K562 (cell line): ENCODE measurements around the gene DLK1. TPM values are rescaled to one million over a fixed set of nuclear protein-coding genes. Genes with fewer than 3 reads are reported as not detected.
A peak's percentile ranks its signal among the peaks of the same experiment; 100 is the strongest.

Experiments
- ATAC-seq: fragments of 200-7000 bp; cut with Tn5 transposase; 3 replicates; pipeline ENCODE4 v1.9.1; 2020; ENCODE audit warnings: moderate library complexity
- BruUV-seq: library from RNA; stranded (reverse); fragments of 400-500 nt; replicated peaks from 2 replicates; lab custom pipeline; 2021; lab: Mats Ljungman, UMichigan
- CTCF ChIA-PET: fragments of 300-600 bp; formaldehyde crosslinking; extraction: SDS; loops from one replicate; lab custom pipeline; 2021; ENCODE audit warnings: low intra/inter-chr PET ratio; lab: Yijun Ruan, JAX
- POLR2A ChIA-PET: fragments of 300-600, 350-650 bp; sonication (Branson Sonifier 250); formaldehyde crosslinking; extraction: SDS; loops from one replicate; lab custom pipeline; 2021; ENCODE audit warnings: antibody characterized with exemption, inconsistent platforms; lab: Yijun Ruan, JAX
- DNase-seq, 4 experiments: peaks; one replicate each; pipeline versions ENCODE4 v3.0.0 to v3.0.0-alpha.2; 2011 to 2018; ENCODE audit warnings: low spot score in 3 of 4, mixed read lengths in 3 of 4; ENCODE audit errors: extremely low read depth in 1 of 4
- FAIRE-seq: peaks from 2 replicates; lab custom pipeline; 2011; peaks lifted over from hg19 to GRCh38; lab: Jason Lieb, UNC
- H2AFZ ChIP-seq: 2 replicates; pipeline ENCODE4 v1.6.0; 2011; ENCODE audit warnings: low read depth, low read length, control low read depth, inconsistent platforms
- H3K27ac ChIP-seq: fragments of 200-600 bp; 3 replicates; pipeline ENCODE4 v1.8.0; 2011; ENCODE audit warnings: low read depth, mild to moderate bottlenecking, control low read depth, inconsistent platforms, low read length, moderate library complexity, mixed read lengths; ENCODE audit errors: extremely low read depth
- H3K27me3 ChIP-seq, 2 experiments: fragments of 300-600 bp in 1 of 2; 2 replicates in 1 of 2; 3 replicates in 1 of 2; pipeline versions ENCODE4 v1.6.0 to v1.8.0; 2011; ENCODE audit warnings: inconsistent platforms in 2 of 2, low read length in 2 of 2, mild to moderate bottlenecking in 1 of 2, mixed read lengths in 1 of 2, moderate library complexity in 1 of 2; ENCODE audit not compliant: control insufficient read depth in 2 of 2, insufficient read depth in 2 of 2
- H3K36me3 ChIP-seq: fragments of 300-600 bp; 3 replicates; pipeline ENCODE4 v1.8.0; 2011; ENCODE audit warnings: mild to moderate bottlenecking, low read length, inconsistent platforms; ENCODE audit not compliant: control insufficient read depth, insufficient read depth
- H3K4me1 ChIP-seq, 2 experiments: fragments of 200-600 bp in 1 of 2; replicated peaks in 1 of 2; 2 replicates in 1 of 2; 3 replicates in 1 of 2; pipeline versions ENCODE4 v1.5.1 to v1.8.0; 2011; ENCODE audit warnings: inconsistent platforms in 2 of 2, low read length in 2 of 2, mild to moderate bottlenecking in 1 of 2, mixed read lengths in 1 of 2, moderate library complexity in 1 of 2; ENCODE audit not compliant: control insufficient read depth in 2 of 2, insufficient read depth in 2 of 2
- H3K4me2 ChIP-seq: 2 replicates; pipeline ENCODE4 v1.6.1; 2011; ENCODE audit warnings: low read length, control low read depth, inconsistent platforms, mixed read lengths; ENCODE audit not compliant: insufficient read depth
- H3K4me3 ChIP-seq: fragments of 200-600 bp; sonication (generic), shearing (Covaris generic); 2 replicates; pipeline ENCODE4 v1.5.1; 2016; ENCODE audit warnings: control low read depth, inconsistent platforms
- H3K79me2 ChIP-seq: fragments of 200-600 bp; 3 replicates; pipeline ENCODE4 v1.8.0; 2011; ENCODE audit warnings: low read length, inconsistent platforms; ENCODE audit not compliant: control insufficient read depth, insufficient read depth
- H3K9ac ChIP-seq, 2 experiments: 2 replicates each; pipeline versions ENCODE4 v1.6.0 to v1.6.1; 2011; ENCODE audit warnings: low read depth in 2 of 2, low read length in 2 of 2, control low read depth in 1 of 2, inconsistent platforms in 1 of 2, mild to moderate bottlenecking in 1 of 2, mixed read lengths in 1 of 2; ENCODE audit not compliant: insufficient read depth in 1 of 2
- H3K9me1 ChIP-seq: one replicate; pipeline ENCODE4 v1.6.0; 2011; ENCODE audit warnings: inconsistent platforms, mild to moderate bottlenecking, low read length, moderate library complexity; ENCODE audit not compliant: control insufficient read depth, insufficient read depth
- H3K9me3 ChIP-seq: replicated peaks from 2 replicates; pipeline ENCODE4 v1.5.1; 2011; ENCODE audit warnings: low read depth, low read length, inconsistent platforms; ENCODE audit not compliant: control insufficient read depth, insufficient read depth
- H4K20me1 ChIP-seq: replicated peaks from 2 replicates; pipeline ENCODE4 v1.6.1; 2011; ENCODE audit warnings: low read length, inconsistent platforms, mixed read lengths; ENCODE audit not compliant: control insufficient read depth, insufficient read depth
- VEZF1 ChIP-seq: fragments of 200-800 bp; sonication (Bioruptor generic); IDR thresholded peaks from 2 replicates; pipeline ENCODE4 v1.6.1; 2017; ENCODE audit warnings: missing genetic modification characterization, missing compliant biosample characterization
- ZNF140 ChIP-seq: fragments of 250-450 bp; sonication (Bioruptor Pico); IDR thresholded peaks from 2 replicates; pipeline ENCODE4 v1.8.0; 2021; ENCODE audit warnings: moderate library complexity, mild to moderate bottlenecking, inconsistent platforms
- ZNF408 ChIP-seq: fragments of 250-450 bp; sonication (Bioruptor Pico); IDR thresholded peaks from 2 replicates; pipeline ENCODE4 v1.4.0; 2020; ENCODE audit warnings: low read depth, mild to moderate bottlenecking, moderate library complexity
- WGBS: fragments of 100-300 bp; shearing (Covaris generic); methylation state at CpG from one replicate; pipeline ENCODE4 v1.1.6; 2016; ENCODE audit warnings: low coverage, mixed read lengths; ENCODE audit not compliant: insufficient coverage; ENCODE audit errors: missing lambda C conversion rate; 5-methylcytosine and 5-hydroxymethylcytosine counted together
- in situ Hi-C: fragments of 300-500 bp; cut with MboI; formaldehyde crosslinking; loops from 4 replicates; pipeline ENCODE4 v1.15.0; 2018; ENCODE audit warnings: inconsistent platforms, mixed read lengths
- intact Hi-C: fragments of 100-400 bp; cut with micrococcal nuclease; formaldehyde crosslinking; loops from 2 replicates; pipeline ENCODE4 v1.14.2; 2022
- polyA plus RNA-seq, 8 experiments: library from polyadenylated mRNA; depleted of rRNA in 4 of 8; stranded (reverse) in 5 of 8; unstranded in 3 of 8; fragments of >200 nt; fragmentation: Nextera tagmentation in 2 of 8; fragmentation: Illumina TruSeq in 1 of 8; extraction: Ambion mirVana in 2 of 8; extraction: Trizol in 1 of 8; gene quantifications; 2 replicates each; pipeline versions ENCODE4 v1.2.1 to v1.2.3, GENCODE V29; 2011 to 2014; ENCODE audit warnings: inconsistent platforms in 1 of 8, missing spikeins in 1 of 8
- total RNA-seq, 7 experiments: library from RNA; depleted of rRNA in 6 of 7; stranded (reverse); fragments of >200 nt in 6 of 7; fragmentation: Illumina TruSeq in 2 of 7; extraction: Trizol in 2 of 7; gene quantifications; 2 replicates each; pipeline versions ENCODE4 v1.2.1 to v1.2.3, GENCODE V29; 2011 to 2021; ENCODE audit warnings: low replicate concordance in 1 of 7

Gene DLK1
- total and polyA plus RNA-seq, 9 of the 15 experiments (the other 6 are each of a cell fraction or from before 2014, with no cell fraction given): 4.4 to 97.2 (median 15.3) TPM

- Histone ChIP-seq H3K4me3 (no peak overlapping the region), H3K9ac (peak overlapping the region in 1 of 2 experiments; percentile 70; a peak in 2 of 4 replicates), H3K27ac (no peak overlapping the region), H3K36me3 (no peaks in the 10 kb centered on the region), H3K27me3 (no peaks in the 10 kb centered on the region), H3K4me2 (no peak overlapping the region), H3K9me3 (no peaks in the 10 kb centered on the region), H4K20me1 (no peaks in the 10 kb centered on the region)
- ChIA-PET POLR2A (no interaction called here), CTCF (no interaction called here)
- DNase-seq: no peak
- BruUV-seq: no TSS peak
- 56% methylated on average over 10 of the region's 13 CpGs for WGBS
- peak; percentile 28; the same call in 1 of the 3 replicates for ATAC-seq
- in situ Hi-C loops: no loop called here
- no peak for TF ChIP-seq ZNF140 (CRISPR knock-in tag)
- TF ChIP-seq ZNF408 (CRISPR knock-in tag): no peak
- TF ChIP-seq VEZF1 (CRISPR knock-in tag): peak; percentile 17; the same call in 1 of the 2 replicates
- TF ChIP-seq, all 486 proteins: peak for 1
- intact Hi-C loops: no loop called here
- peaks cover 6 to 33% of the 10 kb centered on the region in 2 experiments; a peak in 4 of 5 replicates for H3K4me1 ChIP-seq
- FAIRE-seq: no peak
- no peaks in the 10 kb centered on the region for H3K79me2 ChIP-seq
- H3K9me1 ChIP-seq: no peaks in the 10 kb centered on the region
- H2AFZ ChIP-seq: peak overlapping the region; percentile 52; the same call in 1 of the 2 replicates
These were observed 56.0 kb downstream of the DLK1 start for GRCh38 chr14:100782516-100783320.
